GM21360 (cell line): Measurements from ENCODE around the gene TGIF1.

ENCODE experiments used
- ATAC-seq: cut with Tn5 transposase; IDR thresholded peaks from one replicate; pipeline ENCODE4 v1.9.1; 2021; ENCODE audit warnings: mild to moderate bottlenecking, moderate library complexity; ENCODE audit not compliant: unreplicated experiment

TGIF1 gene

GRCh38 chr18:3480827-3481573 lies 31.0 kb downstream of the TGIF1 start:
- no peak for ATAC-seq

DNA sequence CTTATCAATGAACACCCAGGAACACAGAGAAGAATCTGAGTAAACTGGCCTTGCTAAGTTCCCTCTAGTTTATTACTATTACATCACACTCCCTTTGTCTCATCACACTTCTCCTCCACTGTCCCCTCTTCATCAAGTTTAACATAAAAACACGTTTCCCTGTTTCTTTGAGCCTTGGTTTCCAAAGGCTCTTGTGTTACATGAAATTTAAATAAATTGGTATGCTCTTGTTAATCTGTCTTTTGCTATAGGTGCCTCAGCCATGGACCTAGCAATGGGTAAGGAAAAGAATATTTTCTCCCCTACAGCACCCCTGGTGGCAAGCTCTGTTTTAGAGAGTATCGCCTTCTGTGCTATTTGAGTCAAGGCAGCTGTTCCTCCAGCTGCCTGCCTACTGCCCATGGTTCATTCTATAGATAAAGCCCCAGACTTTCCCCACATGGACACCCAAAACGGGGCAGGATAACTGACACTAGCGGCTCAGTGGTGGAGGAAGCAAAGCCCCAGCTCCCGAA lies 31.8 kb downstream of the TGIF1 start:
- ATAC-seq = peak; percentile 57

- ATAC-seq = no peak
Measured at GRCh38 chr18:3482258-3482657, 32.3 kb downstream of the TGIF1 start.

- ATAC-seq = no peak
Measured at GRCh38 chr18:3485153-3486149, 35.5 kb downstream of the TGIF1 start.

DNA sequence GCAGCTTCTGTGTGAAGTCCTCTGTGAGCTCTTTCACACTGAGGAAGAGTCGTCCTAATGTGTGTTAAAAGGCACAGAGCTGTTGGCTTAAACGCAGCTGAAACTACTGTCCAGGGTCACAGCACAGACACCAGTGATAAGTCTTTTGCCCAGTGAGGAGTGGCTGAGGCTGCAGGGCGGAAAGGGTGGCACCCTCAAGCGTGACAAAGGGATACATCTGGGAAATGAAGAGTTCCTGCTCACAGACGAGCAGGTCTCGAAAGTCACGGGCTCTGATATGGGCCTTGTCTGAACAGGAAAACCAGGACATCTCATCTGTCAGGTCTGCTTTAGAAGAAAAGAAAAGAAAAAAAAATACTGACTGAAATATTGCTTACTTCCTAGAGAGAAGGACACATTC lies 36.5 kb downstream of the TGIF1 start:
- no peak for ATAC-seq

DNA sequence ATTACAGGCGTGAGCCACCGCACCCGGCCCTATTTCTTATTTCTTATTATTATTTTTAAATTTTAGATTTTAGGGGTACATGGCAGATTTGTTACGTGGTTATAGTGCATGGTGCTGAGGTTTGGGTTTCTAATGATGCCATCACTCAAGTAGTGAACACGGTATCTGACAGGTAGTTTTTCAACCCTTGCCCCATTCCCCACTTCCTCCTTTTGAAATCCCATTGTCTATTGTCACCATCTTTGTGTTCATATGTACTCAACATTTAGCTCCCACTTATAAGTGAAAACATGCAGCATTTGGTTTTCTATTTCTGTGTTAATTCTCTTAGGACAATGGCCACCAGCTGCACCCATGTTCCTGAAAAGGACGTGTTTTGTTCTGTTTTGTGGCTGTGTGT lies 39.5 kb downstream of the TGIF1 start:
- ATAC-seq = no peak

DNA sequence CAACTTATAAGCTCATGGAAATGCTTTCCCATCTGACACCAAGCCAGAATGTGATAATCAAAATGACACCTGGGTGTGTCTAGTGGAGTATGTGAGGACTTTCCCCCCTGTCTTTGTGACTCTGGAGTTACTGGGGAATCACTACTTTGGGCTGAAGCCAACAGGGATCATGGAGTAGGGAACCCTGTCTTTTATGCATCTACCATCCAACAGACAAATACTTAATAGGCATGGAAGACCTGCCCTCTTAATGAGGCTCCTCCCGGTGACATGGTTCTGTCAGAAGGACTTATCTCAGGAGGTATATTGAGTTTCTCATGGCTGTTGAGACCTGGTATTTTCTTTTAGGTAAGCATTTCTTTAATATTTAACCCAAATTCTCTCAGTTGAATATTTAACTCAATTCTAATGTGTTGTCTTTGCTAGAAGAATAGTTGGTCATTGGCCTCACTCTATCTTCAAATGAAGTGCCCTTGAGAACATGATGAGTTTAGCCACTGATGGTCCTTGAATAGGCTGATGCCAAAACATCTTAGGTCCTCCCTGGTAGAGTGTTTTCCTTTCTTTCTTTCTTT lies 42.1 kb downstream of the TGIF1 start:
- no peak for ATAC-seq

DNA sequence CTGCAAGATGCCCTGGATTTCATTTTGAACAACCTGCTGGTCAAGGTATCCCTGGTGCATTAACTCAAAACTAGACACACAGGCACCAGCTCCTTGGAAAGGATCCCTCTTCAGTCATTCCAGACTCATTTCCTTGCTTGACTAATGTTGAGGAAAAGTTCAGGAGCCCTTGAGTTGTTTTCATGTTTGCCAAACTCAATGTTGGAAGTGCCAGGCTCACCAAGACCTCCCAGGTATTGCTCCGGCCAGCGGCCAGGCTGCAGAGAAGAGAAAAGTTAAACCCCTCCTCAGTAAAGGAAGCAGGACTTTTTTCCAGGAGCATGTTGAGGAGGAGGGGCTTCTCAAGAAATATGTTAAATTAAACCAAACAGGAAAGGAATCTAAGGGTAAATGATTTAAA lies 42.7 kb downstream of the TGIF1 start:
- ATAC-seq = no peak

DNA sequence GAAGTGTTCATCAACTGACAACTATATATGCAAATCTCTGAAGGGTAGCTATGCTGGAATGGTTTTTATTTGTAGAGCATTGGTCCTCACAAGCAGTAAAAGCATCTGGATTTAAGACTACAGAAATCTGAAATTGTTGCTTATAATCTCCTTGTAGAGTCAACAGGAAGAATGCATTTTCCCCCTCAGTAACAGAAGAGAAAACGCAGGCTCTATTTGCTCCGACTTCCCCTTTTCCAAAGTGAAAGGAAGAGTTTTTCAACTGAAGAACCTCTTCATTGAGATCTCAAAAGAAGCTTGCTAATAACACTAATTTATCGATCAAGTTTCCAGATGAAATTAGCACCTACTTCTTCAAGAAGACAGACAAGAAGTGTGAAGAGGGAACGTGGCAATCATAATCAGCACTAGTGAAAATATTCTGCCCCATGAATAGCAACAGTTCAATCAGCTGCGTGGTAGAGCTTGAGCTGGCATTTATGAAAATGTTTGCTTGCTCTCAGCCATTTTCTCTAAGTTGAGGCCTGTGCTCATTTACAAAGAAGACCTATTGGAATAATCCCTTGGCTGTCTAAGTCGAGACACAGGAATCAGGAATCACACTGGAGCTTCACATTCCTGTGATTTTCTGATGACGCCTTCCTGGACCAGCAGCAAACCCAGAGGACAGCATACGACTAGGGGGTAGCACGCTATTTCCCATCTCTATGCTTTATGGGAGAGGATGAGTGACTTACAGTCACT lies 43.7 kb downstream of the TGIF1 start:
- no peak for ATAC-seq

- no peak for ATAC-seq
Measured at GRCh38 chr18:3494245-3494526, 44.2 kb downstream of the TGIF1 start.

- ATAC-seq = no peak
Measured at GRCh38 chr18:3494569-3494968, 44.6 kb downstream of the TGIF1 start.

GRCh38 chr18:3495691-3496430 lies 45.9 kb downstream of the TGIF1 start:
- ATAC-seq = no peak

- no peak for ATAC-seq
Measured at GRCh38 chr18:3498698-3499471, 48.9 kb downstream of the TGIF1 start.

DNA sequence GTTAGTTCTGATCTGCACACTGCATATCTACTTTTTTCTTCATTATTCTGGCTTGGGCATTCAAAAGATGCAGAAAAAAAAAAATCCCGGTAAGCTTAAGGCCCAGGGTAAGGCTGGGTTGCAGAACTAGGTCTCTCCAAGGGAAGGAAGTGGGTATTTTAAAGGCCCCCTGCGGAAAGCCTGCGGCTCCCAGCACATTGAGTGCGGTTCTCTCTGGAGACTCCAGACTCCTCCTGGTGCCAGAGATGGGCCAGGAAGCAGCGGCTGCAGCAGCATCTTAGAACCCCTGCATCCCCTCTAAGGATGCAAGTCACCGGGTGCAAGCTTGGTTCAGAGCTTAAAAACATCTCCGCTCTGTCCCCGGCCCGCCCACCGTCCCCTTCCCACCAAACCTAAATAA lies 49.5 kb downstream of the TGIF1 start:
- no peak for ATAC-seq

DNA sequence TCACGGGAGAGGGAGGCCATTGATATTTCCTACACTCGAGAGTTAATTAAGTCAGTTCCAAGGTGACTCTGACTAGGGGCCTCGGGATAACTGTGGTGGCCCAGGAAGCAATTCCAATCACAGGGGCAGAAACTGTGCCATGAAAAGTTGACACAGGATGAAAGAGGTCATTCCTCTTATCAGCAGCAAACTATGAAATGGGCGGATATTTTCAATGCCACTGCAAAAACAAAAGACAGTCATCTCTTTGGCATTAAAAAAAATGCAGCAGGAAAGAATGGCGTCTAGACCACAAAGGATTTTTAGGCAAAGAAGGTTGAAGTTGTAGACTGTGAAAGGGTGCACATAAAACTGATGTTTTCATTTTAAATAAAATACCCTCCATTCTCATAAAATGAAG lies 50.0 kb downstream of the TGIF1 start:
- ATAC-seq = no peak

- no peak for ATAC-seq
Measured at GRCh38 chr18:3502650-3503049, 52.7 kb downstream of the TGIF1 start.

DNA sequence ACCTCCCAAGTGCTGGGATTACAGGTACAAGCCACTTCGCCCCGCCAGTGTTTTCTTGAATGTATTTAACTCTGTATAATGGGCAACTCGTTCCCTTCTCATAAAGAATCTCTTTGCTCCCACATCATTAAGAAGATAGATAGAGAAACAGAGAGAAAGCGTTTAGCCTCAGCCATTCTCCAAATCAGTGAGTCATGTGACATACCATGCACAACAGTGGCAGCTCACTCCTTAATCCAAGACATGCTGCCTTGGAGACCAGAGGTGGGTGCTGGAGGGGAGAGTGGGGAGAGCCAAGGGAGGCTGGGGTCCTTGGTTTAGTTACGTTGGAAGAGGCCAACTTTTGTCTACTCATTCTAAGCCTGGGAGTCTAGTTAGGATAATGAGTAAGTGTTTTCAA lies 54.7 kb downstream of the TGIF1 start:
- ATAC-seq = no peak

DNA sequence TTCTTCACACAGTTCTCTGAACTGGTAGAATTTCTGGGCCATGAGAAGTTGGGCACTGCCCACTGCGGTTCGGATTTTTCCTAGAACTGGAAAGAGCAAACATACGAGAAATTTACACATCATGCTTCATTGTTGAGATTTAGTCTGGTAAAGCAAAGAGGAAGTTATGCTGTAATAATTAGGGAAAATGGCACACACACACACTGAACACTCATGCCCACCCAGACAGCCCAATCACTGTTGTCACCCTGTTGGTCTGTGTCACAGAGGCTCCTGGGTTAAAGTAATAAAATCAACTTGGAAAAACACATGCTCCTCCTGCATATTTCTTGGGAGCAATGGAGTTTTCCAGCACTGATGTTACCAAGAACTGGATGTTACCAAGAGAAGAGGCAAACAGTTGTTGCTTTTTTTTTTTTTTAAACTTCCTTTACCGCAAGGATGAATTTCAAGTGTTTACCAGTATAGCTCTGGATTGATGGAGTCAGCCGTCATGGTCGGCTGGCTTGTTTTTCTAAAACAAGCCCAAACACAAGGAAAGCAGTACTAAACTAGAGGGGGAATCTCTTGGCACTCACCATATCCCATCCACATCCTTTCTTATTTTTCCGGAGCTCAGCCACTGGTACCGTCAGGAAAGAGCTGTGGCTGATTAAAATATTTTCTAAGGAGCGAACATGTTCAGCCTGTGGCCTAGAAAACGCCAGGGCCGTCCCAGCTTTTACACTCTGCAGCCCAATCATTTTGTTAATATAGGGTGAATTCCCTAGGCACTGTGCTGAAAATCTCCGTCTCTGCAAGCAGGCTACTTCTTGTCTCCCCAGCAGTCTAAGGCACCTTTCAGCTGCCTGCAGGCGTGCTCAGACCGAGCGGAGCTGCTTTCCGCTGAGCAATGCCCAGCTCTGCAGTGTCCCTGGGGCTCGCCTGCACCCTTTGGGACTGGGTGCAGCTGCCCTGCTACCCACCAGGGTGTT lies 58.9 kb downstream of the TGIF1 start:
- no peak for ATAC-seq
